HG02759 (cell line): ENCODE data around the gene CAMSAP1.

Experiments
- ATAC-seq: cut with Tn5 transposase; IDR thresholded peaks from one replicate; pipeline ENCODE4 v1.9.1; 2021; ENCODE audit warnings: mild to moderate bottlenecking, moderate library complexity; ENCODE audit not compliant: unreplicated experiment

The CAMSAP1 gene

GRCh38 chr9:135840539-135840938 lies 66.8 kb downstream of the CAMSAP1 start:
- no peak for ATAC-seq

- ATAC-seq = no peak
These were observed 67.2 kb downstream of the CAMSAP1 start for GRCh38 chr9:135840107-135840506.

GRCh38 chr9:135839516-135839915 lies 67.8 kb downstream of the CAMSAP1 start:
- ATAC-seq = no peak

- no peak for ATAC-seq
These were observed 72.2 kb downstream of the CAMSAP1 start for GRCh38 chr9:135835131-135835530.

GRCh38 chr9:135833864-135834263 lies 73.5 kb downstream of the CAMSAP1 start:
- ATAC-seq = no peak

GRCh38 chr9:135830496-135830895 lies 76.8 kb downstream of the CAMSAP1 start:
- no peak for ATAC-seq

- ATAC-seq = no peak
These were observed 78.7 kb downstream of the CAMSAP1 start for GRCh38 chr9:135828656-135829055.

GRCh38 chr9:135827866-135828580 lies 79.3 kb downstream of the CAMSAP1 start:
- no peak for ATAC-seq

GRCh38 chr9:135827301-135827700 lies 80.0 kb downstream of the CAMSAP1 start:
- no peak for ATAC-seq

GRCh38 chr9:135826188-135826545 lies 81.2 kb downstream of the CAMSAP1 start:
- ATAC-seq = no peak

GRCh38 chr9:135825435-135826187 lies 81.7 kb downstream of the CAMSAP1 start:
- ATAC-seq = no peak

GRCh38 chr9:135823036-135823435 lies 84.3 kb downstream of the CAMSAP1 start:
- ATAC-seq = no peak

GRCh38 chr9:135822374-135822755 lies 85.0 kb downstream of the CAMSAP1 start:
- no peak for ATAC-seq

GRCh38 chr9:135821733-135822373 lies 85.5 kb downstream of the CAMSAP1 start:
- no peak for ATAC-seq

GRCh38 chr9:135821116-135821515 lies 86.2 kb downstream of the CAMSAP1 start:
- ATAC-seq = no peak

GRCh38 chr9:135820661-135821060 lies 86.7 kb downstream of the CAMSAP1 start:
- ATAC-seq = no peak

- ATAC-seq = no peak
These were observed 87.4 kb downstream of the CAMSAP1 start for GRCh38 chr9:135819905-135820304.

- ATAC-seq = no peak
These were observed 88.4 kb downstream of the CAMSAP1 start for GRCh38 chr9:135818718-135819475.

- ATAC-seq = no peak
These were observed 89.2 kb downstream of the CAMSAP1 start for GRCh38 chr9:135817951-135818717.

GRCh38 chr9:135816651-135816970 lies 90.7 kb downstream of the CAMSAP1 start:
- ATAC-seq = no peak
